Measurements from ENCODE around the gene MATN4. TPM values are rescaled to one million over a fixed set of nuclear protein-coding genes. Genes with fewer than 3 reads are reported as not detected.
"Not testable (repeated sequence)": the region's sequence is repeated elsewhere in the genome, so short reads cannot be mapped to it uniquely, and the experiment has no call there.

The MATN4 gene
- total RNA-seq, 3 donors from 2014 or later (not counting 1 experiment from before 2014, with no cell fraction given): not detected

DNA sequence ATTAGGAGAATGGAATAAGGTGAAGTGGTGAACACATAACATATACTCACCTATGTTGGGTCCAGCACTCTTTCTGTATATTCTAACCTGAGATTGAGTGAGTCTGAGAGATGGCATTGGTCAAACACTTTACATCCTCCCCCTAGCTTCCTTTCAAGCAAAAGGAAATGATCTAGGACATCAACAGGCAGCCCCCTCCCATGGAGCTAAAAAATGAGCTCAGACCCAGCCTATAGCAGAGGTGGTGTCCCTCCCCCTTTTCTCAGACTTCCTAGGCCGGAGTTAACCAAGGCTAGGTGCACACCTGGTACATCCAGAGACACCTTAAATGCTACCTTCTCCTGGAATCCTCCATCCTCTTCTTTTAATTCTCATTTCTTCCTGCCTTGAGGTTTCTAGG, 45.6 kb upstream of the MATN4 start:
- no peak overlapping the region for H3K4me3 Mint-ChIP-seq
- H3K4me1 ChIP-seq (ENCODE audit: control insufficient read depth, insufficient read depth, low read length): no peaks in the 10 kb centered on the region
- no peaks in the 10 kb centered on the region for H3K27me3 ChIP-seq (ENCODE audit: control insufficient read depth, insufficient read depth, low read length)
- ATAC-seq: no peak
- no peaks in the 10 kb centered on the region for H3K36me3 Mint-ChIP-seq
- H3K4me3 ChIP-seq (ENCODE audit: low read length): no peak overlapping the region
- no peaks in the 10 kb centered on the region for H3K27me3 Mint-ChIP-seq (ENCODE audit: low read depth in 2 of 2)
- H3K27ac Mint-ChIP-seq: no peak overlapping the region
- no peak for TF ChIP-seq CTCF (IDR thresholded peaks at IDR 0.05)
- intact Hi-C loops (cut with micrococcal nuclease): loop anchor here (10.0 kb wide), 1 partner anchor 59 kb away; no protein-coding TSS in a partner anchor
- 100% methylated on average over 1 of the region's 1 CpG for WGBS (ENCODE audit: insufficient coverage)
- no peak overlapping the region for H3K27ac ChIP-seq (ENCODE audit: low read length)
- H3K9me3 Mint-ChIP-seq: no peaks in the 10 kb centered on the region
- H3K9me3 ChIP-seq (ENCODE audit: control insufficient read depth, insufficient read depth, low read length): no peaks in the 10 kb centered on the region
- DNase-seq: no peak
- H3K36me3 ChIP-seq (ENCODE audit: control insufficient read depth, insufficient read depth, low read length): no peaks in the 10 kb centered on the region
- H3K4me1 Mint-ChIP-seq: no peaks in the 10 kb centered on the region

- Mint-ChIP-seq H3K27ac (no peak overlapping the region), H3K36me3 (no peaks in the 10 kb centered on the region), H3K4me3 (no peak overlapping the region), H3K4me1 (peaks cover 0 to 10% of the 10 kb centered on the region in 2 donors), H3K27me3 (ENCODE audit: low read depth in 2 of 2) (no peaks in the 10 kb centered on the region), H3K9me3 (no peaks in the 10 kb centered on the region)
- H3K4me1 ChIP-seq (ENCODE audit: control insufficient read depth, insufficient read depth, low read length): peaks cover 8% of the 10 kb centered on the region
- no peak for DNase-seq
- 100% methylated on average over 1 of the region's 3 CpGs for WGBS (ENCODE audit: insufficient coverage)
- no peaks in the 10 kb centered on the region for H3K9me3 ChIP-seq (ENCODE audit: control insufficient read depth, insufficient read depth, low read length)
- no peak overlapping the region for H3K27ac ChIP-seq (ENCODE audit: low read length)
- H3K27me3 ChIP-seq (ENCODE audit: control insufficient read depth, insufficient read depth, low read length): no peaks in the 10 kb centered on the region
- intact Hi-C loops (cut with micrococcal nuclease): loop anchor here (10.0 kb wide), 1 partner anchor 58 kb away; no protein-coding TSS in a partner anchor
- no peak for ATAC-seq
- no peak for TF ChIP-seq CTCF (IDR thresholded peaks at IDR 0.05)
- no peak overlapping the region for H3K4me3 ChIP-seq (ENCODE audit: low read length)
- H3K36me3 ChIP-seq (ENCODE audit: control insufficient read depth, insufficient read depth, low read length): no peaks in the 10 kb centered on the region
Observed at GRCh38 chr20:45352729-45353128, 44.6 kb upstream of the MATN4 start.

DNA sequence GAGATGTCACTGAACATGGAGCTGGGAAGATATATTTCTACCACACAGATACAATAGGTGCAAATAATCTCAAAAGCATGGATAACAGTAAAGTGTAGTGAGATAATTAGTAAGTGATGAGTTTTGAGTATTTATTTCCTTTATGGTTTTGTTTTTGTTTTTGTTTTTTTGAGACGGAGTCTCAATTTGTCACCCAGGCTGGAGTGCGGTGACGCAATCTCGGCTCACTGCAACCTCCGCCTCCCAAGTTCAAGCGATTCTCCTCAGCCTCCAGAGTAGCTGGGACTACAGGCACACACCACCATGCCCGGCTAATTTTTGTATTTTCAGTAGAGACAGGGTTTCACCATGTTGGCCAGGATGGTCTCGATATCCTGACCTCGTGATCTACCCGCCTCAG, 42.7 kb upstream of the MATN4 start:
- intact Hi-C loops (cut with micrococcal nuclease): loop anchor here (10.0 kb wide), 1 partner anchor 56 kb away; no protein-coding TSS in a partner anchor
- peaks cover 20% of the 10 kb centered on the region for H3K4me1 ChIP-seq (ENCODE audit: control insufficient read depth, insufficient read depth, low read length)
- H3K9me3 Mint-ChIP-seq; H3K27me3 Mint-ChIP-seq (ENCODE audit: low read depth in 2 of 2); ATAC-seq; H3K36me3 ChIP-seq (ENCODE audit: control insufficient read depth, insufficient read depth, low read length); H3K4me3 ChIP-seq (ENCODE audit: low read length); H3K36me3 Mint-ChIP-seq; H3K27ac ChIP-seq (ENCODE audit: low read length); H3K4me3 Mint-ChIP-seq; DNase-seq; H3K27ac Mint-ChIP-seq; H3K9me3 ChIP-seq (ENCODE audit: control insufficient read depth, insufficient read depth, low read length); H3K27me3 ChIP-seq (ENCODE audit: control insufficient read depth, insufficient read depth, low read length): not testable (repeated sequence)
- peaks cover 0 to 15% of the 10 kb centered on the region in 2 donors for H3K4me1 Mint-ChIP-seq
- 97% methylated on average over 9 of the region's 10 CpGs for WGBS (ENCODE audit: insufficient coverage)

DNA sequence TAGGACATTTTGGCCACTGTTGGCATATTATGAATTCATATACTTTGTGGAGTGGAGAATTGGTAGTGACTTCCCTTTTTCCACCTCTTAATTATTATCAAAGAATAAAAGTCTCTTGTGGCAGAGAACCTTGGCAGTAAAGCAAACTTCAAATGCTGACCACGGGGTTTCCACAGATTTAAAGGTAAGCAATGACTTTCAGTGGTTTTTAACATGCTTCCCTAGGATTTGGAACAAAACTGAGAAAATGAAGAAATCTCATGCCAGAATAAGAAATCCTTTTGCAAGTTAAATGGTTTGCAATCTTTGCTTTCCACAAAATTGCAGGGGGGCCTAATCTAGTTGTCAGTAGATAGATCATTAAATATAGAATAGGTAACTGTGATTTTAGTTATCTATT, 42.1 kb upstream of the MATN4 start:
- Mint-ChIP-seq H3K4me1 (peaks cover 0 to 15% of the 10 kb centered on the region in 2 donors), H3K27me3 (ENCODE audit: low read depth in 2 of 2) (no peaks in the 10 kb centered on the region), H3K4me3 (no peak overlapping the region), H3K36me3 (no peaks in the 10 kb centered on the region), H3K27ac (no peak overlapping the region), H3K9me3 (no peaks in the 10 kb centered on the region)
- DNase-seq (no peak), ATAC-seq (no peak)
- Histone ChIP-seq H3K4me3 (ENCODE audit: low read length) (no peak overlapping the region), H3K27ac (ENCODE audit: low read length) (no peak overlapping the region), H3K9me3 (ENCODE audit: control insufficient read depth, insufficient read depth, low read length) (no peaks in the 10 kb centered on the region), H3K4me1 (ENCODE audit: control insufficient read depth, insufficient read depth, low read length) (peaks cover 20% of the 10 kb centered on the region), H3K36me3 (ENCODE audit: control insufficient read depth, insufficient read depth, low read length) (no peaks in the 10 kb centered on the region), H3K27me3 (ENCODE audit: control insufficient read depth, insufficient read depth, low read length) (no peaks in the 10 kb centered on the region)
- intact Hi-C loops (cut with micrococcal nuclease): loop anchor here (10.0 kb wide), 1 partner anchor 55 kb away; no protein-coding TSS in a partner anchor
- 14% methylated on average over 1 of the region's 1 CpG for WGBS (ENCODE audit: insufficient coverage)
- TF ChIP-seq CTCF (IDR thresholded peaks at IDR 0.05): no peak
